Endothelial cell of umbilical vein (primary cell): ENCODE data around the gene MZT2B. TPM values are rescaled to one million over a fixed set of nuclear protein-coding genes. Genes with fewer than 3 reads are reported as not detected.
"Not testable (repeated sequence)": the region's sequence is repeated elsewhere in the genome, so short reads cannot be mapped to it uniquely, and the experiment has no call there.

Source experiments
- BruUV-seq: library from RNA; stranded (reverse); fragments of 400-500 nt; replicated peaks from 2 replicates; lab custom pipeline; 2021; lab: Mats Ljungman, UMichigan
- CTCF ChIA-PET: fragments of 300-600, 350-600 bp; sonication (Branson Sonifier 250); formaldehyde crosslinking; loops from one replicate; lab custom pipeline; 2021; ENCODE audit warnings: antibody characterized with exemption, inconsistent platforms; lab: Charles Lee
- POLR2A ChIA-PET: fragments of 300-600, 350-600 bp; sonication (Branson Sonifier 250); formaldehyde crosslinking; loops from one replicate; lab custom pipeline; 2021; ENCODE audit warnings: antibody characterized with exemption, inconsistent platforms; lab: Charles Lee
- DNase-seq: peaks from one replicate; pipeline ENCODE4 v3.0.0-alpha.2; 2011; ENCODE audit warnings: low read depth, low spot score
- FAIRE-seq: peaks from 2 replicates; lab custom pipeline; 2011; peaks lifted over from hg19 to GRCh38; lab: Jason Lieb, UNC
- H2AFZ ChIP-seq: 2 replicates; pipeline ENCODE4 v1.6.0; 2012; ENCODE audit warnings: low read depth, low read length, control low read depth, inconsistent platforms
- H3K27ac ChIP-seq: 2 replicates; pipeline ENCODE4 v1.5.1; 2011; ENCODE audit warnings: low read depth, mild to moderate bottlenecking, control low read depth, low read length, moderate library complexity; ENCODE audit not compliant: insufficient read depth
- H3K27me3 ChIP-seq, 2 experiments: 2 replicates each; pipeline versions ENCODE4 v1.6.0 to v1.6.1; 2011; ENCODE audit warnings: low read length in 2 of 2, mixed read lengths in 1 of 2; ENCODE audit not compliant: control insufficient read depth in 2 of 2, insufficient read depth in 2 of 2
- H3K36me3 ChIP-seq, 2 experiments: 2 replicates in 1 of 2; 3 replicates in 1 of 2; pipeline ENCODE4 v1.5.1; 2011; ENCODE audit warnings: low read length in 2 of 2, mild to moderate bottlenecking in 1 of 2, moderate library complexity in 1 of 2; ENCODE audit not compliant: control insufficient read depth in 2 of 2, insufficient read depth in 2 of 2; ENCODE audit errors: extremely low read depth in 1 of 2
- H3K4me1 ChIP-seq: 3 replicates; pipeline ENCODE4 v1.5.1; 2011; ENCODE audit warnings: mild to moderate bottlenecking, low read length; ENCODE audit not compliant: control insufficient read depth, insufficient read depth; ENCODE audit errors: extremely low read depth
- H3K4me2 ChIP-seq: 2 replicates; pipeline ENCODE4 v1.6.1; 2011; ENCODE audit warnings: low read length, control low read depth, mixed read lengths; ENCODE audit not compliant: insufficient read depth
- H3K4me3 ChIP-seq, 3 experiments: fragments of 200-600 bp in 1 of 3; sonication (generic), shearing (Covaris generic) in 1 of 3; replicated peaks in 1 of 3; 2 replicates each; pipeline ENCODE4 v1.5.1; 2011 to 2016; ENCODE audit warnings: control low read depth in 3 of 3, low read length in 3 of 3, mild to moderate bottlenecking in 2 of 3, inconsistent platforms in 1 of 3, low read depth in 1 of 3, moderate library complexity in 1 of 3; ENCODE audit not compliant: insufficient read depth in 1 of 3
- H3K79me2 ChIP-seq: 2 replicates; pipeline ENCODE4 v1.6.0; 2012; ENCODE audit warnings: low read length, inconsistent platforms; ENCODE audit not compliant: control insufficient read depth, insufficient read depth
- H3K9ac ChIP-seq: replicated peaks from 2 replicates; pipeline ENCODE3; 2011; ENCODE audit warnings: low read length, control low read depth; ENCODE audit not compliant: insufficient read depth; ENCODE audit errors: extremely low read depth
- H3K9me1 ChIP-seq: replicated peaks from 3 replicates; pipeline ENCODE4 v1.6.0; 2011; ENCODE audit warnings: mild to moderate bottlenecking, low read length; ENCODE audit not compliant: control insufficient read depth, insufficient read depth; ENCODE audit errors: extremely low read depth
- H3K9me3 ChIP-seq: replicated peaks from 2 replicates; pipeline ENCODE4 v1.5.1; 2012; ENCODE audit warnings: low read length, inconsistent platforms; ENCODE audit not compliant: control insufficient read depth, insufficient read depth
- H4K20me1 ChIP-seq: replicated peaks from 2 replicates; pipeline ENCODE3; 2011; ENCODE audit warnings: mild to moderate bottlenecking, low read length; ENCODE audit not compliant: control insufficient read depth, insufficient read depth; ENCODE audit errors: extremely low read depth
- FOS ChIP-seq: IDR thresholded peaks from 2 replicates; pipeline ENCODE4 v1.6.1; 2011; ENCODE audit warnings: mild to moderate bottlenecking, low read length, moderate library complexity, borderline replicate concordance; ENCODE audit not compliant: insufficient read depth
- GATA2 ChIP-seq: IDR thresholded peaks from 2 replicates; pipeline ENCODE4 v1.7.0; 2011; ENCODE audit warnings: low read depth, mild to moderate bottlenecking, moderate library complexity, mixed read lengths, low read length; ENCODE audit not compliant: insufficient read length, insufficient read depth
- POLR2A ChIP-seq: IDR thresholded peaks from 2 replicates; pipeline ENCODE4 v1.6.1; 2012; ENCODE audit warnings: low read depth, mild to moderate bottlenecking, control low read depth, low read length
- POLR2AphosphoS5 ChIP-seq: IDR thresholded peaks from 2 replicates; pipeline ENCODE4 v1.6.1; 2012; ENCODE audit warnings: low read depth, mild to moderate bottlenecking, control low read depth, low read length, moderate library complexity; ENCODE audit not compliant: insufficient read depth
- dilution Hi-C: fragments of 300-500 bp; cut with MboI; formaldehyde crosslinking; loops from one replicate; pipeline ENCODE4 v1.15.0; 2019; ENCODE audit warnings: low sequenced_read_pairs; ENCODE audit not compliant: extremely low pct_ligation_motif_present
- intact Hi-C: fragments of 100-400 bp; cut with micrococcal nuclease; formaldehyde crosslinking; loops from one replicate; pipeline ENCODE4 v1.10.0; 2022
- polyA plus RNA-seq, 4 experiments: library from polyadenylated mRNA; depleted of rRNA in 3 of 4; stranded (reverse) in 3 of 4; unstranded in 1 of 4; fragments of >200 nt; gene quantifications; 2 replicates each; pipeline versions ENCODE4 v1.2.1 to v1.2.3, GENCODE V29; 2011 to 2012; ENCODE audit warnings: missing spikeins in 1 of 4
- total RNA-seq: library from RNA; stranded (reverse); gene quantifications from 2 replicates; pipeline ENCODE4 v1.2.3, GENCODE V29; 2021

Gene MZT2B
- total and polyA plus RNA-seq, 2 donors (not counting 3 experiments of a cell fraction or from before 2014, with no cell fraction given) = 182 to 337 TPM

DNA sequence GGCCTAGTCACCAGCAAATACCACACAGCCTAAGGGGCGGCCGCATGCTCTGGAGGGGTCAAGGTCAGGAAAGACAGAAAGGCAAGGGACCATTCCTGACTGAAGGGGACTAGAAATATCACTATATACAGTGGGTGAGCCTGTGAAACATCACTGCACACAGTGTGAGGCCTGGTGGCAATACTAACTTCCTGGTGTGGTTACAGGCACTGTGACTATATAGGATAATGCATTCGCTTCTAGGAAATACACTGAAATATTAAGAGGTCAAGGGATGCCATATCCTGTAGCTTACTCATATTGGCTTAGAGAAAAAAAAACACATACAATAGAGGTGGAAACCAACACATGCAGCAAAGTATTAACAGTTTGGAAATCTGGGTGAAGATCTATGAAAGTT, 12.9 kb upstream of the MZT2B start:
- dilution Hi-C loops, H3K79me2 ChIP-seq, H3K9ac ChIP-seq, H3K4me1 ChIP-seq, H3K27ac ChIP-seq, H3K4me3 ChIP-seq, intact Hi-C loops, H3K4me2 ChIP-seq, H3K9me1 ChIP-seq, POLR2A ChIA-PET, H3K9me3 ChIP-seq, H3K27me3 ChIP-seq, BruUV-seq, H2AFZ ChIP-seq, H4K20me1 ChIP-seq: not testable (repeated sequence)
- CTCF ChIA-PET = interaction anchor here (1.1 kb wide), 1 partner anchor 12 kb away, joined by 3 read pairs; the partner anchor contains the start of gene SMPD4
- peak; percentile 91 for FAIRE-seq
- TF ChIP-seq FOS = peak; percentile 13
- peak; percentile 3 for DNase-seq
- H3K36me3 ChIP-seq = peaks cover 11 to 26% of the 10 kb centered on the region in 2 experiments

DNA sequence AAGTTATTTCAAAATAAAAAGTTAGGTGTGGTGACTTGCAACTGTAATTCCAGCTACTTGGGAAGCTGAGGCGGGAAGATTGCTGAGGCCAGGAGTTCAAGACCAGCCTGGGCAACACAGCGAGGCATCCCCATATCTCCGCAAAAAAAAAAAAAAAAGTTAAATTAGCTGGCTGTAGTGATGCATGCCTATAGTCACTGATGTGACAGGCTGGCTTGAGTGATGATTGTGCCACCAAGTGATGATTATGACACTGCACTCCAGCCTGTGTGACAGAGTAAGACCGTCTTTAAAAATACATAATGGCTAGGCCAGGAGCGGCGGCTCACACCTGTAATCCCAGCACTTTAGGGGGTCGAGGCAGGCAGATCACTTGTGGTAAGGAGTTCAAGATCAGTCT, 12.2 kb upstream of the MZT2B start:
- BruUV-seq = no TSS peak
- no peak overlapping the region for H3K9ac ChIP-seq
- H3K36me3 ChIP-seq = peaks cover 11 to 30% of the 10 kb centered on the region in 2 experiments
- no peak for DNase-seq
- no peaks in the 10 kb centered on the region for H3K9me3 ChIP-seq
- dilution Hi-C loops (no loop called here), intact Hi-C loops (no loop called here)
- no peak overlapping the region for H3K4me3 ChIP-seq
- ChIA-PET POLR2A (no interaction called here), CTCF (no interaction called here)
- no peaks in the 10 kb centered on the region for H3K9me1 ChIP-seq
- no peaks in the 10 kb centered on the region for H4K20me1 ChIP-seq
- TF ChIP-seq GATA2 (no peak), POLR2AphosphoS5 (no peak), POLR2A (no peak)
- H3K4me1 ChIP-seq = peaks cover 3% of the 10 kb centered on the region
- no peak overlapping the region for H2AFZ ChIP-seq
- FAIRE-seq = peak; percentile 47
- H3K4me2 ChIP-seq = no peak overlapping the region
- no peak overlapping the region for H3K27ac ChIP-seq
- no peaks in the 10 kb centered on the region for H3K27me3 ChIP-seq
- H3K79me2 ChIP-seq = peaks cover 7% of the 10 kb centered on the region

GRCh38 chr2:130174866-130175265, 7.2 kb upstream of the MZT2B start:
- CTCF ChIA-PET, H3K27ac ChIP-seq, H2AFZ ChIP-seq, BruUV-seq, H3K4me1 ChIP-seq, dilution Hi-C loops, H3K4me3 ChIP-seq, H3K9ac ChIP-seq, H3K4me2 ChIP-seq, H3K27me3 ChIP-seq, POLR2A ChIA-PET, H4K20me1 ChIP-seq, intact Hi-C loops, DNase-seq, H3K9me3 ChIP-seq, H3K9me1 ChIP-seq: not testable (repeated sequence)
- FAIRE-seq = peak; percentile 50
- Histone ChIP-seq H3K36me3 (peaks cover 8 to 25% of the 10 kb centered on the region in 2 experiments), H3K79me2 (peaks cover 43% of the 10 kb centered on the region)
